H1 (cell line): ENCODE data around the gene TYRP1. TPM values are rescaled to one million over a fixed set of nuclear protein-coding genes. Genes with fewer than 3 reads are reported as not detected.

Experiments
- CTCF ChIA-PET: fragments of 300-600 bp; sonication (Branson Sonifier 250); formaldehyde crosslinking; loops from one replicate; lab custom pipeline; 2021; ENCODE audit not compliant: partially characterized antibody; lab: Charles Lee
- POLR2A ChIA-PET: fragments of 300-600 bp; sonication (Branson Sonifier 250); formaldehyde crosslinking; loops from one replicate; lab custom pipeline; 2021; ENCODE audit warnings: inconsistent platforms; ENCODE audit not compliant: partially characterized antibody; lab: Charles Lee
- DNase-seq, 2 experiments: peaks; one replicate each; pipeline versions ENCODE4 v3.0.0 to v3.0.0-alpha.2; 2010 to 2022; ENCODE audit warnings: low spot score in 2 of 2, low read depth in 1 of 2, mixed read lengths in 1 of 2
- FAIRE-seq: peaks from 2 replicates; lab custom pipeline; 2011; peaks lifted over from hg19 to GRCh38; lab: Jason Lieb, UNC
- H2AFZ ChIP-seq: 2 replicates; pipeline ENCODE4 v1.8.1; 2012; ENCODE audit warnings: low read length, inconsistent platforms
- H2AK5ac ChIP-seq: 2 replicates; pipeline ENCODE4 v1.6.1; 2013; ENCODE audit warnings: low read depth, low read length
- H2BK120ac ChIP-seq: replicated peaks from 2 replicates; pipeline ENCODE3; 2013; ENCODE audit warnings: low read depth, low read length, inconsistent platforms
- H2BK12ac ChIP-seq: 2 replicates; pipeline ENCODE4 v1.6.1; 2013; ENCODE audit warnings: low read depth, low read length
- H2BK15ac ChIP-seq: 2 replicates; pipeline ENCODE4 v1.6.1; 2013; ENCODE audit warnings: low read length
- H2BK20ac ChIP-seq: 2 replicates; pipeline ENCODE4 v1.6.1; 2013; ENCODE audit warnings: low read length
- H2BK5ac ChIP-seq: 2 replicates; pipeline ENCODE4 v1.6.1; 2013; ENCODE audit warnings: low read depth, low read length
- H3K14ac ChIP-seq: 2 replicates; pipeline ENCODE4 v1.6.1; 2013; ENCODE audit warnings: inconsistent platforms; ENCODE audit not compliant: insufficient read length
- H3K18ac ChIP-seq: 2 replicates; pipeline ENCODE4 v1.6.1; 2013; ENCODE audit warnings: low read length; ENCODE audit errors: extremely low read depth
- H3K23ac ChIP-seq: 2 replicates; pipeline ENCODE4 v1.6.1; 2013; ENCODE audit warnings: inconsistent platforms; ENCODE audit not compliant: insufficient read length
- H3K23me2 ChIP-seq: 2 replicates; pipeline ENCODE4 v1.6.1; 2013; ENCODE audit warnings: low read depth, low read length
- H3K27ac ChIP-seq: 2 replicates; pipeline ENCODE4 v1.6.1; 2011; ENCODE audit warnings: low read depth, low read length, inconsistent platforms
- H3K27me3 ChIP-seq, 4 experiments: replicated peaks in 1 of 4; 1 replicate in 1 of 4; 2 replicates in 3 of 4; pipeline versions ENCODE4 v1.6.1 to v1.8.1; 2011 to 2013; ENCODE audit warnings: low read length in 3 of 4, mild to moderate bottlenecking in 3 of 4, inconsistent platforms in 2 of 4, mixed read lengths in 2 of 4, moderate library complexity in 1 of 4; ENCODE audit not compliant: control insufficient read depth in 3 of 4, insufficient read depth in 3 of 4; ENCODE audit errors: extremely low read depth in 1 of 4
- H3K36me3 ChIP-seq, 4 experiments: 2 replicates each; pipeline versions ENCODE4 v1.6.1 to v1.8.1; 2011 to 2013; ENCODE audit warnings: mild to moderate bottlenecking in 4 of 4, low read length in 3 of 4, moderate library complexity in 2 of 4, control low read depth in 1 of 4, inconsistent platforms in 1 of 4; ENCODE audit not compliant: insufficient read depth in 4 of 4, control insufficient read depth in 2 of 4
- H3K4ac ChIP-seq: replicated peaks from 2 replicates; pipeline ENCODE3; 2013; ENCODE audit warnings: low read length, low read depth, mixed read lengths, inconsistent platforms; ENCODE audit not compliant: insufficient read length
- H3K4me1 ChIP-seq, 4 experiments: replicated peaks in 1 of 4; 1 replicate in 1 of 4; 2 replicates in 3 of 4; pipeline versions ENCODE4 v1.6.1 to v1.8.1; 2011 to 2013; ENCODE audit warnings: low read length in 3 of 4, inconsistent platforms in 2 of 4, mixed read lengths in 1 of 4; ENCODE audit not compliant: insufficient read depth in 4 of 4, control insufficient read depth in 3 of 4
- H3K4me2 ChIP-seq, 2 experiments: 2 replicates each; pipeline versions ENCODE4 v1.6.1 to v1.8.1; 2011 to 2013; ENCODE audit warnings: low read depth in 2 of 2, low read length in 2 of 2, control low read depth in 1 of 2, inconsistent platforms in 1 of 2, mild to moderate bottlenecking in 1 of 2; ENCODE audit not compliant: insufficient read depth in 1 of 2
- H3K4me3 ChIP-seq, 4 experiments: fragments of 200-600, 300-600 bp in 1 of 4; sonication (generic), shearing (Covaris generic), sonication (Bioruptor Twin) in 1 of 4; 2 replicates each; pipeline versions ENCODE4 v1.5.1 to v1.8.1; 2011 to 2016; ENCODE audit warnings: low read length in 4 of 4, low read depth in 3 of 4, control low read depth in 2 of 4, inconsistent platforms in 2 of 4, mild to moderate bottlenecking in 2 of 4, mixed read lengths in 1 of 4, moderate library complexity in 1 of 4; ENCODE audit not compliant: insufficient read depth in 2 of 4; ENCODE audit errors: extremely low read depth in 1 of 4
- H3K56ac ChIP-seq: replicated peaks from 2 replicates; pipeline ENCODE3; 2013; ENCODE audit warnings: low read depth, mild to moderate bottlenecking, mixed read lengths, low read length, inconsistent platforms; ENCODE audit not compliant: insufficient read length
- H3K79me1 ChIP-seq: 2 replicates; pipeline ENCODE4 v1.6.1; 2013; ENCODE audit warnings: low read depth, low read length, control low read depth
- H3K79me2 ChIP-seq, 2 experiments: 2 replicates each; pipeline versions ENCODE4 v1.6.1 to v1.8.1; 2012 to 2013; ENCODE audit warnings: low read length in 2 of 2, mild to moderate bottlenecking in 2 of 2, inconsistent platforms in 1 of 2; ENCODE audit not compliant: insufficient read depth in 2 of 2, control insufficient read depth in 1 of 2
- H3K9ac ChIP-seq, 4 experiments: replicated peaks in 1 of 4; 1 replicate in 1 of 4; 2 replicates in 3 of 4; pipeline versions ENCODE4 v1.6.1 to v1.8.1; 2011 to 2013; ENCODE audit warnings: low read depth in 3 of 4, low read length in 3 of 4, control low read depth in 2 of 4, mild to moderate bottlenecking in 2 of 4, moderate library complexity in 2 of 4, inconsistent platforms in 1 of 4; ENCODE audit errors: extremely low read depth in 1 of 4
- H3K9me3 ChIP-seq, 2 experiments: 2 replicates each; pipeline versions ENCODE4 v1.6.1 to v1.8.1; 2012 to 2013; ENCODE audit warnings: mild to moderate bottlenecking in 2 of 2, moderate library complexity in 2 of 2, control low read depth in 1 of 2, inconsistent platforms in 1 of 2, low read depth in 1 of 2, low read length in 1 of 2, mixed read lengths in 1 of 2; ENCODE audit not compliant: insufficient read depth in 2 of 2
- H4K20me1 ChIP-seq, 2 experiments: replicated peaks in 1 of 2; 2 replicates each; pipeline versions ENCODE3 to v1.8.1; 2011 to 2013; ENCODE audit warnings: inconsistent platforms in 2 of 2, low read length in 2 of 2, mild to moderate bottlenecking in 1 of 2; ENCODE audit not compliant: insufficient read depth in 2 of 2, control insufficient read depth in 1 of 2
- H4K5ac ChIP-seq: 2 replicates; pipeline ENCODE4 v1.6.1; 2013; ENCODE audit warnings: low read length, low read depth, mixed read lengths, inconsistent platforms; ENCODE audit not compliant: insufficient read length
- H4K8ac ChIP-seq: 2 replicates; pipeline ENCODE4 v1.8.0; 2013; ENCODE audit warnings: mild to moderate bottlenecking, moderate library complexity, low read length, inconsistent platforms; ENCODE audit not compliant: insufficient read depth; ENCODE audit errors: extremely low read depth
- H4K91ac ChIP-seq: replicated peaks from 2 replicates; pipeline ENCODE3; 2013; ENCODE audit warnings: low read length, mixed read lengths, inconsistent platforms; ENCODE audit not compliant: insufficient read length
- ATF2 ChIP-seq: IDR thresholded peaks from 2 replicates; pipeline ENCODE4 v1.6.1; 2012; ENCODE audit warnings: low read length, inconsistent platforms
- CHD1 ChIP-seq: IDR thresholded peaks from 2 replicates; pipeline ENCODE4 v1.6.1; 2012; ENCODE audit warnings: low read depth, low read length, improper control_type of control experiment
- GABPA ChIP-seq: IDR thresholded peaks from 2 replicates; pipeline ENCODE4 v1.6.1; 2011; ENCODE audit warnings: mild to moderate bottlenecking, low read length, moderate library complexity, borderline replicate concordance; ENCODE audit not compliant: insufficient read depth
- JUND ChIP-seq: IDR thresholded peaks from 2 replicates; pipeline ENCODE4 v1.6.1; 2011; ENCODE audit warnings: mild to moderate bottlenecking, improper control_type of control experiment, low read length
- RNF2 ChIP-seq: fragments of 200-900, 300-1000 bp; sonication (generic); IDR thresholded peaks from 2 replicates; pipeline ENCODE4 v1.7.1; 2016; ENCODE audit warnings: borderline replicate concordance, low read depth, mild to moderate bottlenecking, antibody characterized with exemption, low read length; ENCODE audit not compliant: poor library complexity, severe bottlenecking; ENCODE audit errors: missing control alignments
- ZNF274 ChIP-seq: IDR thresholded peaks from 2 replicates; pipeline ENCODE4 v1.7.0; 2012; ENCODE audit warnings: low read length, borderline replicate concordance; ENCODE audit errors: extremely low read depth
- WGBS, 2 experiments: shearing (Covaris generic) in 1 of 2; methylation state at CpG; one replicate each; pipeline versions ENCODE4 v1.1.6 to v1.1.7; 2013 to 2015; ENCODE audit warnings: low lambda C conversion rate in 2 of 2, mixed read lengths in 2 of 2, inconsistent platforms in 1 of 2, low coverage in 1 of 2, missing lambda C conversion rate in 1 of 2; ENCODE audit not compliant: insufficient replicate concordance in 2 of 2, insufficient coverage in 1 of 2, insufficient read length in 1 of 2; ENCODE audit errors: extremely low coverage in 1 of 2, missing lambda C conversion rate in 1 of 2; 5-methylcytosine and 5-hydroxymethylcytosine counted together
- polyA plus RNA-seq, 7 experiments: library from polyadenylated mRNA; depleted of rRNA in 3 of 7; stranded (reverse) in 5 of 7; unstranded in 2 of 7; fragments of >200 nt in 5 of 7; fragments of 200-250 nt in 2 of 7; gene quantifications; 1 replicate in 5 of 7; 2 replicates in 1 of 7; 4 replicates in 1 of 7; pipeline versions ENCODE4 v1.2.1 to v1.2.3, GENCODE V29; 2011 to 2013; ENCODE audit warnings: missing spikeins in 2 of 7, mixed read lengths in 2 of 7
- total RNA-seq: library from RNA; stranded (reverse); fragmentation: NEBNext Ultra II Directional; extraction: Animal tissue kit (Norgen Biotek cat#: 25700); gene quantifications from 2 replicates; pipeline ENCODE4 v1.2.1, GENCODE V29; 2021

TYRP1 gene
- total and polyA plus RNA-seq, 2 of the 8 experiments (the other 6 are each of a cell fraction or from before 2014, with no cell fraction given): 0.15 TPM; not detected in 1

GRCh38 chr9:12732971-12733370 is 39.8 kb downstream of the TYRP1 start:
- Histone ChIP-seq H3K18ac (no peak overlapping the region), H2BK5ac (no peak overlapping the region), H3K79me2 (no peaks in the 10 kb centered on the region), H3K4ac (no peak overlapping the region), H2BK15ac (no peak overlapping the region), H4K5ac (no peak overlapping the region), H3K9ac (no peak overlapping the region), H2BK20ac (no peak overlapping the region), H3K14ac (no peak overlapping the region), H4K8ac (no peak overlapping the region), H3K56ac (no peak overlapping the region), H3K4me3 (no peak overlapping the region), H2BK12ac (no peak overlapping the region), H3K23ac (no peak overlapping the region), H2AK5ac (no peak overlapping the region), H3K27me3 (no peaks in the 10 kb centered on the region), H3K4me1 (no peaks in the 10 kb centered on the region), H4K20me1 (no peaks in the 10 kb centered on the region), H3K9me3 (peaks cover 0 to 4% of the 10 kb centered on the region in 2 experiments; a peak in 2 of 4 replicates), H3K23me2 (no peaks in the 10 kb centered on the region), H3K27ac (no peak overlapping the region), H3K79me1 (no peaks in the 10 kb centered on the region), H2BK120ac (no peak overlapping the region), H4K91ac (no peak overlapping the region), H2AFZ (no peak overlapping the region), H3K36me3 (no peaks in the 10 kb centered on the region), H3K4me2 (no peak overlapping the region)
- ChIA-PET CTCF (interaction anchor here (0.6 to 1.4 kb wide), 5 partner anchors 9 to 172 kb away, joined by 3 read pairs; no protein-coding TSS in a partner anchor), POLR2A (no interaction called here)
- TF ChIP-seq JUND: no peak
- no peak for TF ChIP-seq ATF2
- TF ChIP-seq CHD1: no peak
- no peak for TF ChIP-seq ZNF274
- TF ChIP-seq RNF2: no peak
- TF ChIP-seq GABPA: no peak
- FAIRE-seq (no peak), DNase-seq (no peak)
- 90% methylated on average over 3 of the region's 3 CpGs; no CpG with 5 or more reads in 1 of the 2 experiments for WGBS, 2 experiments
